Measurements from ENCODE around the gene HABP4. TPM values are rescaled to one million over a fixed set of nuclear protein-coding genes. Genes with fewer than 3 reads are reported as not detected.
A peak's percentile ranks its signal among the peaks of the same experiment; 100 is the strongest.

The HABP4 gene
- total and polyA plus RNA-seq, 10 of the 15 experiments (the other 5 are each of a cell fraction or from before 2014, with no cell fraction given): 1.6 to 15.4 (median 11.6) TPM

DNA sequence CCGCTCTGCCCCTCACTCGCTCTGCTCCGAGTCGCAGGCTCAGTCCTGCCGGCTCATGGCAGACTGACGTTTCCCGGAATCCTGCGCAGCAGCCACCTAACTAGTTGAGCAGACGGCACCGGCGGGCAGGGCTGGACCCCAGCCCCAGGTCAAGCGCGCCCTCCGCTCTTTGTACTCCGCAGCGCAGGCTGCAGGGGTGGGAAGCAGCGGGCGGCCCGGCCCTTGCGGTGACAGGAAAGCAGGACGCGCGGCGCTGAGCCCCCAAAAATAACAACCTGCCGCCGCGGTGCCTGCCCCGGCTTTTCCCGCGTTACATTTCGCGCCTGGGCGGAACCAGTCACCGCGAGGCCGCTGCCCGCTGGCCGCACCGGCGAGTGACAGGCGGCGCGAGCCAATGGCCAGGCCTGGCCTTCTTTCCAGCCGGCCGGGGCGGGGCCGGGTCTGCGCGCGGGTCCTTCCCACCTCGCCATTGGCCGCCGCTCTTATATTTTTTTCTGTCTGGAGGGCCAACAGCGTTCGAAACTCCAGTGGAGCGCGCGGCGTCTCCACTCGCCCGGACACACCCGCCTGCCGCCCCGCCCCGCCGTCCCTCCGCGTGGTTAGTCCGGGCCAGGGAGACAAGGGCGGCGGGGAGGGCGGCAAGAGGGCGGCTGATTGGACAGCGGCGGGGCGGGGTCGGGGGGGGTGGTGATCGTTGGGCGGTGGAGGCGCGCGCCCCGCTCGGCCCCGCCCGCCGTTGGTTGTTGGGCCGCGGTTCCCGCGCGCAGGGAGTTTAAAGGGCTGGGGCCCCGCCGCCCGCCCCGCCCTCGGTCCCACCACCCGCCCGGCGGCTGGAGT is 31.7 kb upstream of the HABP4 start, which contains the start of gene ZNF367 (continued):
- TF ChIP-seq, protein P1, sequence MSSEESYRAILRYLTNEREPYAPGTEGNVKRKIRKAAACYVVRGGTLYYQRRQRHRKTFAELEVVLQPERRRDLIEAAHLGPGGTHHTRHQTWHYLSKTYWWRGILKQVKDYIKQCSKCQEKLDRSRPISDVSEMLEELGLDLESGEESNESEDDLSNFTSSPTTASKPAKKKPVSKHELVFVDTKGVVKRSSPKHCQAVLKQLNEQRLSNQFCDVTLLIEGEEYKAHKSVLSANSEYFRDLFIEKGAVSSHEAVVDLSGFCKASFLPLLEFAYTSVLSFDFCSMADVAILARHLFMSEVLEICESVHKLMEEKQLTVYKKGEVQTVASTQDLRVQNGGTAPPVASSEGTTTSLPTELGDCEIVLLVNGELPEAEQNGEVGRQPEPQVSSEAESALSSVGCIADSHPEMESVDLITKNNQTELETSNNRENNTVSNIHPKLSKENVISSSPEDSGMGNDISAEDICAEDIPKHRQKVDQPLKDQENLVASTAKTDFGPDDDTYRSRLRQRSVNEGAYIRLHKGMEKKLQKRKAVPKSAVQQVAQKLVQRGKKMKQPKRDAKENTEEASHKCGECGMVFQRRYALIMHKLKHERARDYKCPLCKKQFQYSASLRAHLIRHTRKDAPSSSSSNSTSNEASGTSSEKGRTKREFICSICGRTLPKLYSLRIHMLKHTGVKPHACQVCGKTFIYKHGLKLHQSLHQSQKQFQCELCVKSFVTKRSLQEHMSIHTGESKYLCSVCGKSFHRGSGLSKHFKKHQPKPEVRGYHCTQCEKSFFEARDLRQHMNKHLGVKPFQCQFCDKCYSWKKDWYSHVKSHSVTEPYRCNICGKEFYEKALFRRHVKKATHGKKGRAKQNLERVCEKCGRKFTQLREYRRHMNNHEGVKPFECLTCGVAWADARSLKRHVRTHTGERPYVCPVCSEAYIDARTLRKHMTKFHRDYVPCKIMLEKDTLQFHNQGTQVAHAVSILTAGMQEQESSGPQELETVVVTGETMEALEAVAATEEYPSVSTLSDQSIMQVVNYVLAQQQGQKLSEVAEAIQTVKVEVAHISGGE (CRISPR knock-in tag; IDR thresholded peaks at IDR 0.05): no peak
- TF ChIP-seq ETV6 (conservative IDR thresholded peaks at IDR 0.05 in 1 of 2, IDR thresholded peaks at IDR 0.05 in 1 of 2; ENCODE audit: borderline replicate concordance in 1 of 2, low read depth in 1 of 2) (no peak), IRF4 (IDR thresholded peaks at IDR 0.05; ENCODE audit: low read depth, low read length) (no peak), PML (IDR thresholded peaks at IDR 0.05; ENCODE audit: low read length) (no peak), CREB1 (IDR thresholded peaks at IDR 0.05; ENCODE audit: low read depth) (peak; percentile 50), FOXM1 (IDR thresholded peaks at IDR 0.05; ENCODE audit: low read depth, low read length) (peak; percentile 28; the same call in 1 of the 2 replicates), PAX5 (IDR thresholded peaks at IDR 0.05; ENCODE audit: borderline replicate concordance, low read depth, low read length) (peak; percentile 43; the same call in 1 of the 2 replicates), POLR2A (IDR thresholded peaks at IDR 0.05; ENCODE audit: low read depth, low read length) (peak; percentile 84)
- TF ChIP-seq, protein P2, sequence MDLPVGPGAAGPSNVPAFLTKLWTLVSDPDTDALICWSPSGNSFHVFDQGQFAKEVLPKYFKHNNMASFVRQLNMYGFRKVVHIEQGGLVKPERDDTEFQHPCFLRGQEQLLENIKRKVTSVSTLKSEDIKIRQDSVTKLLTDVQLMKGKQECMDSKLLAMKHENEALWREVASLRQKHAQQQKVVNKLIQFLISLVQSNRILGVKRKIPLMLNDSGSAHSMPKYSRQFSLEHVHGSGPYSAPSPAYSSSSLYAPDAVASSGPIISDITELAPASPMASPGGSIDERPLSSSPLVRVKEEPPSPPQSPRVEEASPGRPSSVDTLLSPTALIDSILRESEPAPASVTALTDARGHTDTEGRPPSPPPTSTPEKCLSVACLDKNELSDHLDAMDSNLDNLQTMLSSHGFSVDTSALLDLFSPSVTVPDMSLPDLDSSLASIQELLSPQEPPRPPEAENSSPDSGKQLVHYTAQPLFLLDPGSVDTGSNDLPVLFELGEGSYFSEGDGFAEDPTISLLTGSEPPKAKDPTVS (IDR thresholded peaks at IDR 0.05; ENCODE audit: low read depth, low read length): no peak
- TF ChIP-seq, protein P3, sequence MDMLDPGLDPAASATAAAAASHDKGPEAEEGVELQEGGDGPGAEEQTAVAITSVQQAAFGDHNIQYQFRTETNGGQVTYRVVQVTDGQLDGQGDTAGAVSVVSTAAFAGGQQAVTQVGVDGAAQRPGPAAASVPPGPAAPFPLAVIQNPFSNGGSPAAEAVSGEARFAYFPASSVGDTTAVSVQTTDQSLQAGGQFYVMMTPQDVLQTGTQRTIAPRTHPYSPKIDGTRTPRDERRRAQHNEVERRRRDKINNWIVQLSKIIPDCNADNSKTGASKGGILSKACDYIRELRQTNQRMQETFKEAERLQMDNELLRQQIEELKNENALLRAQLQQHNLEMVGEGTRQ (IDR thresholded peaks at IDR 0.05; ENCODE audit: borderline replicate concordance, low read depth, low read length): no peak
- TF ChIP-seq, protein P4, sequence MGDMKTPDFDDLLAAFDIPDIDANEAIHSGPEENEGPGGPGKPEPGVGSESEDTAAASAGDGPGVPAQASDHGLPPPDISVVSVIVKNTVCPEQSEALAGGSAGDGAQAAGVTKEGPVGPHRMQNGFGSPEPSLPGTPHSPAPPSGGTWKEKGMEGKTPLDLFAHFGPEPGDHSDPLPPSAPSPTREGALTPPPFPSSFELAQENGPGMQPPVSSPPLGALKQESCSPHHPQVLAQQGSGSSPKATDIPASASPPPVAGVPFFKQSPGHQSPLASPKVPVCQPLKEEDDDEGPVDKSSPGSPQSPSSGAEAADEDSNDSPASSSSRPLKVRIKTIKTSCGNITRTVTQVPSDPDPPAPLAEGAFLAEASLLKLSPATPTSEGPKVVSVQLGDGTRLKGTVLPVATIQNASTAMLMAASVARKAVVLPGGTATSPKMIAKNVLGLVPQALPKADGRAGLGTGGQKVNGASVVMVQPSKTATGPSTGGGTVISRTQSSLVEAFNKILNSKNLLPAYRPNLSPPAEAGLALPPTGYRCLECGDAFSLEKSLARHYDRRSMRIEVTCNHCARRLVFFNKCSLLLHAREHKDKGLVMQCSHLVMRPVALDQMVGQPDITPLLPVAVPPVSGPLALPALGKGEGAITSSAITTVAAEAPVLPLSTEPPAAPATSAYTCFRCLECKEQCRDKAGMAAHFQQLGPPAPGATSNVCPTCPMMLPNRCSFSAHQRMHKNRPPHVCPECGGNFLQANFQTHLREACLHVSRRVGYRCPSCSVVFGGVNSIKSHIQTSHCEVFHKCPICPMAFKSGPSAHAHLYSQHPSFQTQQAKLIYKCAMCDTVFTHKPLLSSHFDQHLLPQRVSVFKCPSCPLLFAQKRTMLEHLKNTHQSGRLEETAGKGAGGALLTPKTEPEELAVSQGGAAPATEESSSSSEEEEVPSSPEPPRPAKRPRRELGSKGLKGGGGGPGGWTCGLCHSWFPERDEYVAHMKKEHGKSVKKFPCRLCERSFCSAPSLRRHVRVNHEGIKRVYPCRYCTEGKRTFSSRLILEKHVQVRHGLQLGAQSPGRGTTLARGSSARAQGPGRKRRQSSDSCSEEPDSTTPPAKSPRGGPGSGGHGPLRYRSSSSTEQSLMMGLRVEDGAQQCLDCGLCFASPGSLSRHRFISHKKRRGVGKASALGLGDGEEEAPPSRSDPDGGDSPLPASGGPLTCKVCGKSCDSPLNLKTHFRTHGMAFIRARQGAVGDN (IDR thresholded peaks at IDR 0.05): no peak
- TF ChIP-seq, protein P5, sequence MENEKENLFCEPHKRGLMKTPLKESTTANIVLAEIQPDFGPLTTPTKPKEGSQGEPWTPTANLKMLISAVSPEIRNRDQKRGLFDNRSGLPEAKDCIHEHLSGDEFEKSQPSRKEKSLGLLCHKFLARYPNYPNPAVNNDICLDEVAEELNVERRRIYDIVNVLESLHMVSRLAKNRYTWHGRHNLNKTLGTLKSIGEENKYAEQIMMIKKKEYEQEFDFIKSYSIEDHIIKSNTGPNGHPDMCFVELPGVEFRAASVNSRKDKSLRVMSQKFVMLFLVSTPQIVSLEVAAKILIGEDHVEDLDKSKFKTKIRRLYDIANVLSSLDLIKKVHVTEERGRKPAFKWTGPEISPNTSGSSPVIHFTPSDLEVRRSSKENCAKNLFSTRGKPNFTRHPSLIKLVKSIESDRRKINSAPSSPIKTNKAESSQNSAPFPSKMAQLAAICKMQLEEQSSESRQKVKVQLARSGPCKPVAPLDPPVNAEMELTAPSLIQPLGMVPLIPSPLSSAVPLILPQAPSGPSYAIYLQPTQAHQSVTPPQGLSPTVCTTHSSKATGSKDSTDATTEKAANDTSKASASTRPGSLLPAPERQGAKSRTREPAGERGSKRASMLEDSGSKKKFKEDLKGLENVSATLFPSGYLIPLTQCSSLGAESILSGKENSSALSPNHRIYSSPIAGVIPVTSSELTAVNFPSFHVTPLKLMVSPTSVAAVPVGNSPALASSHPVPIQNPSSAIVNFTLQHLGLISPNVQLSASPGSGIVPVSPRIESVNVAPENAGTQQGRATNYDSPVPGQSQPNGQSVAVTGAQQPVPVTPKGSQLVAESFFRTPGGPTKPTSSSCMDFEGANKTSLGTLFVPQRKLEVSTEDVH (IDR thresholded peaks at IDR 0.05; ENCODE audit: low read depth, partially characterized antibody): peak; percentile 94
- TF ChIP-seq, protein P6, sequence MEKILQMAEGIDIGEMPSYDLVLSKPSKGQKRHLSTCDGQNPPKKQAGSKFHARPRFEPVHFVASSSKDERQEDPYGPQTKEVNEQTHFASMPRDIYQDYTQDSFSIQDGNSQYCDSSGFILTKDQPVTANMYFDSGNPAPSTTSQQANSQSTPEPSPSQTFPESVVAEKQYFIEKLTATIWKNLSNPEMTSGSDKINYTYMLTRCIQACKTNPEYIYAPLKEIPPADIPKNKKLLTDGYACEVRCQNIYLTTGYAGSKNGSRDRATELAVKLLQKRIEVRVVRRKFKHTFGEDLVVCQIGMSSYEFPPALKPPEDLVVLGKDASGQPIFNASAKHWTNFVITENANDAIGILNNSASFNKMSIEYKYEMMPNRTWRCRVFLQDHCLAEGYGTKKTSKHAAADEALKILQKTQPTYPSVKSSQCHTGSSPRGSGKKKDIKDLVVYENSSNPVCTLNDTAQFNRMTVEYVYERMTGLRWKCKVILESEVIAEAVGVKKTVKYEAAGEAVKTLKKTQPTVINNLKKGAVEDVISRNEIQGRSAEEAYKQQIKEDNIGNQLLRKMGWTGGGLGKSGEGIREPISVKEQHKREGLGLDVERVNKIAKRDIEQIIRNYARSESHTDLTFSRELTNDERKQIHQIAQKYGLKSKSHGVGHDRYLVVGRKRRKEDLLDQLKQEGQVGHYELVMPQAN (conservative IDR thresholded peaks at IDR 0.05): peak; percentile 99

Measured in GM12878 (cell line).